ENCODE measurements around the gene AGBL5. TPM values are rescaled to one million over a fixed set of nuclear protein-coding genes. Genes with fewer than 3 reads are reported as not detected.
A peak's percentile ranks its signal among the peaks of the same experiment; 100 is the strongest.

Gene AGBL5
- total and polyA plus RNA-seq, 2 of the 13 experiments (the other 11 are each of a cell fraction or from before 2014, with no cell fraction given): 55.9 to 73.3 TPM

DNA sequence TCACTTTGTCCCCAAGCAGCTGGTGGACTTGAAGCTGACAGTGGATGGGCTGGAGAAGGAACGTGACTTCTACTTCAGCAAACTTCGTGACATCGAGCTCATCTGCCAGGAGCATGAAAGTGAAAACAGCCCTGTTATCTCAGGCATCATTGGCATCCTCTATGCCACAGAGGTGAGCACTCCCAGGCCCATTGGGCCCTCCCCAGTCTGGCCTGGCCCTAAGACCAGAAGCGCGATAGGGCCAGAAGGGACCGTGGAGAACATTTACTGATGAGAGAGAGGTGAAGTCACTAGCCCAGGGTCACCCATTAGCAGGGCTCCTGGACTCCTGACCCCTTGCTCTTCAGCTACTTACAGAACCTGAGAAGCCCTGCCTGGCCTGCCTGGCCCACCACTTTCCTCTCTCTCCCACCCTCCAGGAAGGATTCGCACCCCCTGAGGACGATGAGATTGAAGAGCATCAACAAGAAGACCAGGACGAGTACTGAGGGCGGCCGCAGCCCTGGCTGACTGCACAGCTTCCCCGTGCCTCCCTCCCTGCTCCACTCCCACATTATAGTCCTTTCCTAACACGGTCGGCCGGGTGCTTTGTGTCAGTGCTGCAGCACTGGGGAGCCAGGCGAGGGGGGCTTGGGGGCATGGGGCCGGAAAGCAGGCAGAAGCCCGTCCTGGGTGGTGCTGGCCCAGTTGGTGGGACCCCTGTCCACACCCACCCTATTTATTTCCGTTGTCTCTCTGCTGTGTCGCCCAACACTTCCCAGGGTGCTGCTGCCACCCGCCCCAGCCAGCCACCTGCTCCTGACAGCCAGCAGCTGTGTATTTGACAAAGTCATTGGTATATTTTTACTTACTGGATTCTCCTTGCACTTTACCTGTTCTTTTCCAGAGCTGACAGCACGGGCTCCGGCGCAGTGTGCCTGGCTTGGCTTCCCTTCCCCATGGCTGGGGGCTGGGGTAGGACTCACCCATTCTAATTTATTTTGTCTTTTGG, 25.3 kb upstream of the AGBL5 start:
- no peak overlapping the region for H3K4me2 ChIP-seq (ENCODE audit: low read depth, low read length)
- H3K36me3 ChIP-seq (replicated peaks in 1 of 2; ENCODE audit: control insufficient read depth in 1 of 2, insufficient read depth in 2 of 2, low read length in 2 of 2): peaks cover 3 to 20% of the 10 kb centered on the region in 2 experiments; a peak in 4 of 5 replicates
- H2AFZ ChIP-seq (ENCODE audit: low read length): no peak overlapping the region
- intact Hi-C loops (cut with micrococcal nuclease; ENCODE audit: unreplicated experiment) (no loop called here), in situ Hi-C loops (cut with HindIII; ENCODE audit: extremely low pct_ligation_motif_present, low pct_unique_long_range_greater_than_20kb) (no loop called here)
- H3K27me3 ChIP-seq (ENCODE audit: control insufficient read depth in 1 of 2, insufficient read depth in 2 of 2, low read length in 2 of 2): no peaks in the 10 kb centered on the region
- peaks cover 3% of the 10 kb centered on the region for H3K79me2 ChIP-seq (ENCODE audit: insufficient read depth, low read length)
- no peaks in the 10 kb centered on the region for H4K20me1 ChIP-seq (ENCODE audit: insufficient read depth, low read length)
- ChIA-PET CTCF (ENCODE audit: low intra/inter-chr PET ratio, low total read pairs) (no interaction called here), POLR2A (no interaction called here)
- no peak overlapping the region for H3K27ac ChIP-seq (ENCODE audit: extremely low read length, insufficient read depth, low read length)
- no TSS peak for BruUV-seq (replicated peaks)
- DNase-seq (ENCODE audit: low spot score): no peak
- ATAC-seq: no peak
- 96% methylated on average over 24 of the region's 24 CpGs for WGBS (ENCODE audit: low lambda C conversion rate)
- peak; percentile 33; the same call in 1 of the 2 replicates for TF ChIP-seq ZBTB7A (CRISPR knock-in tag; IDR thresholded peaks at IDR 0.05)
- TF ChIP-seq, protein P1, sequence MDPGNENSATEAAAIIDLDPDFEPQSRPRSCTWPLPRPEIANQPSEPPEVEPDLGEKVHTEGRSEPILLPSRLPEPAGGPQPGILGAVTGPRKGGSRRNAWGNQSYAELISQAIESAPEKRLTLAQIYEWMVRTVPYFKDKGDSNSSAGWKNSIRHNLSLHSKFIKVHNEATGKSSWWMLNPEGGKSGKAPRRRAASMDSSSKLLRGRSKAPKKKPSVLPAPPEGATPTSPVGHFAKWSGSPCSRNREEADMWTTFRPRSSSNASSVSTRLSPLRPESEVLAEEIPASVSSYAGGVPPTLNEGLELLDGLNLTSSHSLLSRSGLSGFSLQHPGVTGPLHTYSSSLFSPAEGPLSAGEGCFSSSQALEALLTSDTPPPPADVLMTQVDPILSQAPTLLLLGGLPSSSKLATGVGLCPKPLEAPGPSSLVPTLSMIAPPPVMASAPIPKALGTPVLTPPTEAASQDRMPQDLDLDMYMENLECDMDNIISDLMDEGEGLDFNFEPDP (CRISPR knock-in tag; conservative IDR thresholded peaks at IDR 0.05): no peak
- TF ChIP-seq U2AF2 (IDR thresholded peaks at IDR 0.05; ENCODE audit: low read depth, low read length): no peak
- FAIRE-seq: no peak
- H3K4me3 ChIP-seq (replicated peaks in 1 of 3; ENCODE audit: insufficient read depth in 1 of 3, low read depth in 2 of 3, low read length in 3 of 3): no peak overlapping the region
- H3K4me1 ChIP-seq (ENCODE audit: insufficient read depth, low read length): peaks cover 33% of the 10 kb centered on the region
- no peaks in the 10 kb centered on the region for H3K9me3 ChIP-seq (ENCODE audit: low read length)
- no peak overlapping the region for H3K9ac ChIP-seq (ENCODE audit: insufficient read depth, low read depth, low read length)

DNA sequence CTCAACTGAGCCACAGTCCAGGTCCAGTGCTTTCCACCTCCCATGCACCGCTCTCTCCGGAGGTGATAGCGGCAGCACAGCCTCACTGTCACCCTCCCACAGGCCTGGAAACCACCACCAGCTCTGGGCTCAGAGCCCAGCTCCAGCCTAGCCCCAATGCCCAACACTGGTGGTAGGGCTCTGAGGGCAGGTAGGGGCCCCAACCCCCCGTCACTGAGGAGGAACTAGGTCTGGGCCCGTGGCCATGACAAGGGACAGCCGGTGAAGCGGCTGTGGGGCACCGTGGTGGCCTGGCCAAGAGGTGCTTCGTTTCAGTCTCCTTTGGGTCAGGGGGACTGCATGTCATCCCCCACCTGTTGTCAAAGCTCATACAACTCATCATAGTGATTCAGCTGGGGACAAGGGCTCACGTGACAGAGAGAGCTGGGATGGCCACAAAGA, 24.2 kb upstream of the AGBL5 start:
- ChIA-PET CTCF (ENCODE audit: low intra/inter-chr PET ratio, low total read pairs) (no interaction called here), POLR2A (no interaction called here)
- DNase-seq (ENCODE audit: low spot score) (no peak), FAIRE-seq (no peak), ATAC-seq (no peak)
- Histone ChIP-seq H3K27me3 (ENCODE audit: control insufficient read depth in 1 of 2, insufficient read depth in 2 of 2, low read length in 2 of 2) (no peaks in the 10 kb centered on the region), H3K4me2 (ENCODE audit: low read depth, low read length) (no peak overlapping the region), H3K36me3 (replicated peaks in 1 of 2; ENCODE audit: control insufficient read depth in 1 of 2, insufficient read depth in 2 of 2, low read length in 2 of 2) (peaks cover 3 to 20% of the 10 kb centered on the region in 2 experiments; a peak in 4 of 5 replicates), H3K27ac (ENCODE audit: extremely low read length, insufficient read depth, low read length) (no peak overlapping the region), H3K9me3 (ENCODE audit: low read length) (no peaks in the 10 kb centered on the region), H4K20me1 (ENCODE audit: insufficient read depth, low read length) (no peaks in the 10 kb centered on the region), H3K79me2 (ENCODE audit: insufficient read depth, low read length) (peaks cover 12% of the 10 kb centered on the region), H3K9ac (ENCODE audit: insufficient read depth, low read depth, low read length) (no peak overlapping the region), H2AFZ (ENCODE audit: low read length) (no peak overlapping the region), H3K4me1 (ENCODE audit: insufficient read depth, low read length) (peaks cover 35% of the 10 kb centered on the region), H3K4me3 (replicated peaks in 1 of 3; ENCODE audit: insufficient read depth in 1 of 3, low read depth in 2 of 3, low read length in 3 of 3) (no peak overlapping the region)
- 94% methylated on average over 10 of the region's 10 CpGs for WGBS (ENCODE audit: low lambda C conversion rate)
- BruUV-seq (replicated peaks): no TSS peak
- intact Hi-C loops (cut with micrococcal nuclease; ENCODE audit: unreplicated experiment): no loop called here
- in situ Hi-C loops (cut with HindIII; ENCODE audit: extremely low pct_ligation_motif_present, low pct_unique_long_range_greater_than_20kb): no loop called here
- TF ChIP-seq ZNF331 (CRISPR knock-in tag; IDR thresholded peaks at IDR 0.05) (no peak), GTF3A (CRISPR knock-in tag; conservative IDR thresholded peaks at IDR 0.05) (no peak), POLR2AphosphoS5 (IDR thresholded peaks at IDR 0.05; ENCODE audit: low read depth, low read length) (no peak), PAF1 (CRISPR knock-in tag; IDR thresholded peaks at IDR 0.05) (no peak), PITX1 (CRISPR knock-in tag; IDR thresholded peaks at IDR 0.05) (no peak), DNMT3B (CRISPR knock-in tag; conservative IDR thresholded peaks at IDR 0.05) (no peak)
- TF ChIP-seq, protein P2, sequence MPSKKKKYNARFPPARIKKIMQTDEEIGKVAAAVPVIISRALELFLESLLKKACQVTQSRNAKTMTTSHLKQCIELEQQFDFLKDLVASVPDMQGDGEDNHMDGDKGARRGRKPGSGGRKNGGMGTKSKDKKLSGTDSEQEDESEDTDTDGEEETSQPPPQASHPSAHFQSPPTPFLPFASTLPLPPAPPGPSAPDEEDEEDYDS (CRISPR knock-in tag; IDR thresholded peaks at IDR 0.05): no peak
- TF ChIP-seq, protein P3, sequence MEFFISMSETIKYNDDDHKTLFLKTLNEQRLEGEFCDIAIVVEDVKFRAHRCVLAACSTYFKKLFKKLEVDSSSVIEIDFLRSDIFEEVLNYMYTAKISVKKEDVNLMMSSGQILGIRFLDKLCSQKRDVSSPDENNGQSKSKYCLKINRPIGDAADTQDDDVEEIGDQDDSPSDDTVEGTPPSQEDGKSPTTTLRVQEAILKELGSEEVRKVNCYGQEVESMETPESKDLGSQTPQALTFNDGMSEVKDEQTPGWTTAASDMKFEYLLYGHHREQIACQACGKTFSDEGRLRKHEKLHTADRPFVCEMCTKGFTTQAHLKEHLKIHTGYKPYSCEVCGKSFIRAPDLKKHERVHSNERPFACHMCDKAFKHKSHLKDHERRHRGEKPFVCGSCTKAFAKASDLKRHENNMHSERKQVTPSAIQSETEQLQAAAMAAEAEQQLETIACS (CRISPR knock-in tag; IDR thresholded peaks at IDR 0.05): no peak
- TF ChIP-seq, protein P4, sequence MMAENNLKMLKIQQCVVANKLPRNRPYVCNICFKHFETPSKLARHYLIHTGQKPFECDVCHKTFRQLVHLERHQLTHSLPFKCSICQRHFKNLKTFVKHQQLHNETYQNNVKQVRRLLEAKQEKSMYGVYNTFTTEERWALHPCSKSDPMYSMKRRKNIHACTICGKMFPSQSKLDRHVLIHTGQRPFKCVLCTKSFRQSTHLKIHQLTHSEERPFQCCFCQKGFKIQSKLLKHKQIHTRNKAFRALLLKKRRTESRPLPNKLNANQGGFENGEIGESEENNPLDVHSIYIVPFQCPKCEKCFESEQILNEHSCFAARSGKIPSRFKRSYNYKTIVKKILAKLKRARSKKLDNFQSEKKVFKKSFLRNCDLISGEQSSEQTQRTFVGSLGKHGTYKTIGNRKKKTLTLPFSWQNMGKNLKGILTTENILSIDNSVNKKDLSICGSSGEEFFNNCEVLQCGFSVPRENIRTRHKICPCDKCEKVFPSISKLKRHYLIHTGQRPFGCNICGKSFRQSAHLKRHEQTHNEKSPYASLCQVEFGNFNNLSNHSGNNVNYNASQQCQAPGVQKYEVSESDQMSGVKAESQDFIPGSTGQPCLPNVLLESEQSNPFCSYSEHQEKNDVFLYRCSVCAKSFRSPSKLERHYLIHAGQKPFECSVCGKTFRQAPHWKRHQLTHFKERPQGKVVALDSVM (CRISPR knock-in tag; IDR thresholded peaks at IDR 0.05): no peak

Data from HepG2 (cell line).